Stimulated activated naive CD8-positive, alpha-beta T cell treated with anti-CD3 and anti-CD28 coated beads, Interleukin-15, Interleukin-2, amounts not matched to agents 100 U/mL and 50 U/mL, for 24 hours (primary cell): Measurements from ENCODE around the gene ANKRA2.

Experiments
- ATAC-seq: fragments of 150-1000 bp; cut with Tn5 transposase; one replicate; pipeline ENCODE4 v1.10.0; 2021
- DNase-seq: peaks from one replicate; pipeline ENCODE4 v3.0.0; 2021

ANKRA2 gene

GRCh38 chr5:73565139-73565968 lies at the start of gene ANKRA2, which contains the start of gene UTP15:
Gene ANKRA2, minus strand, starts transcription at chr5:73565639. Its CDS starts 2,758 bp downstream, at chr5:73562881.
Gene UTP15, plus strand, starts transcription at chr5:73565743. Its CDS starts 1,602 bp downstream, at chr5:73567345.
- DNase-seq (peak; percentile 99), ATAC-seq (peak; percentile 97)

- DNase-seq (no peak), ATAC-seq (no peak)
Observed at GRCh38 chr5:73615085-73615484, 49.6 kb upstream of the ANKRA2 start.

GRCh38 chr5:73612799-73613198 lies 47.4 kb upstream of the ANKRA2 start:
- DNase-seq (no peak), ATAC-seq (no peak)

DNA sequence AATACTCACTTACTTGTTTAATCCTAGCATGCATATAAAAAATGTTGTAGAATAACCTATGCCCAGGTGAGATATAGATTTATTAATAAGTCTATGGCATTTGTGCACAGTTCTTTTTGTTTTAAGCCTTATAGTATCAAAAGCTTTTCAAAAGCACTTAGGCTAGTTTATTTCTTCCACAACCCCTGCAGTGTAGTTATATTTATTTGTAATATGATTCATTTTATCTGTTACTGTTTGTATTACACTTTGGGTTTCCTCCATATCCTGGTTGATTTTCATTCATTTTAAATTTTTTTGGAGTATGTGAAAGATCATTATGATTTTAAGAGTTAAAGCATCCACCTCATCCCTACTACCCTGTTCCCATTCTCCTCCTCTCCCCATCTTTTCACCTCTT lies 41.8 kb upstream of the ANKRA2 start:
- DNase-seq (no peak), ATAC-seq (no peak)

- ATAC-seq (no peak), DNase-seq (no peak)
Observed at GRCh38 chr5:73606206-73606753, 40.8 kb upstream of the ANKRA2 start.

GRCh38 chr5:73605223-73606087 lies 40.0 kb upstream of the ANKRA2 start:
- ATAC-seq (no peak), DNase-seq (no peak)

DNA sequence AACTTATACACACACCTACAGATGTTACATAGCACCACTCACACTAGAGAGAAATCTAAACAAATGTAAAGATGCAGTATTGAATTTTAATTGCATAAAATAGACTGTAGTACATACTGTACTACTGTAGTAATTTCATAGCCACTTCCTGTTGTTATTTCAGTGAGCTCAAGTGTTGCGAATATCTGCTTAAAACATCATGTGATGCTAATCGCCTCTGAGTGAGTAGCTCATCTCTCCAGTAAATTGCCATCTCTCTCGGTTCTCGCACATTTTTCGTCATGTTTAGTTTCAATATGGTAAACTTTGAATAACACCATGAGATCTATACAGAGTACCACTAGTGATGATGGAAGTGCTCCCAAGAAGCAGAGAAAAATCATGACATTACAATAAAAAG lies 38.6 kb upstream of the ANKRA2 start:
- ATAC-seq (no peak), DNase-seq (no peak)

DNA sequence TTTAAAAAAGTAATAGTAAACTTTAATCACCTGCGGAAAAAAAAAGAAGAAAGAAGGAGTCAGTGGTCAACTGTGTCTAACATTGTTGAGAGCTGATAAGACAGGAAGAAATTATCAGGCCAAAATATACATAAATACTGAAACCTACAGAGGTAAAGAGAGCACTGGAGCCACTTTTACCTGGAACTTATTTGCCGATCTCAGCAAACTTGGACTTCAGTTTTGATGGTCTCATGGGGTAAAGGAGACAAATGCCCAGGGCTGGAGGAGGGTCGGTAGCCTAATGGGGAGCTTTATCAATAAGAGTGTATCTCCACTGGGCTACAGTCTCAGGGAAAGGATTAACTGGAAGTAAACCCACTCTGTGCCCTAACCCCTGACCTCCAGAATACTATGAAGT lies 33.9 kb upstream of the ANKRA2 start:
- no peak for DNase-seq
- ATAC-seq: no peak

DNA sequence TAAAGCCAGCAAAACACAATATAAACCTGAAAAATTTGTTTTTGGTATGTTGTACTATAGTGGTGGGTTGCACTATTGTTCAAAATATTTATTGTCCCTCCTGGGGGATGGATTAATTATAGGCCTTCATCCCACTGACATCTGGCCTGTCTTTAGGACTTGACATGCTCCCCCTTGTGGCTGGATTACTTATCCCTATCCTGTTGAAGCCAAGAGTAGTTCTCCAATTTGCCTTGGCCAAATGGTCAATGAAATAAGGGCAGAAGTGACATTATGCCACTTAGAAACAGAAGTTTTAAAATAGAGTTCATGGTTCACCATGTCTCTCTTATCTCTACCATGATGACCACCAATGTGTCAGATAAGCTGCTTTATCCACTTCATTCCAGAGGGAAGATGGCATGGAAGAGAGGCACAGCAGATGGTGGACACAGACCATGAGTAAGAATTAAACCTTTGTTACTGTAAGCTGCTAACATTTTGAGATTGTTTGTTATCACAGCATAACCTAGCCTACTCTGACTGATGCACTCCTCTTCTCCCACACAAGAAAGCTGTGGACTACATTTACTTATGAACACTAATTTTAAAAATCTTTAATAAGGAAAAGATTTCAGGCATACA lies 31.4 kb upstream of the ANKRA2 start:
- DNase-seq: peak; percentile 19
- no peak for ATAC-seq

- DNase-seq: no peak
- ATAC-seq: no peak
Observed at GRCh38 chr5:73592551-73592950, 27.1 kb upstream of the ANKRA2 start.

GRCh38 chr5:73591698-73592501 lies 26.5 kb upstream of the ANKRA2 start:
- no peak for DNase-seq

GRCh38 chr5:73591102-73591695 lies 25.8 kb upstream of the ANKRA2 start:
- ATAC-seq (no peak), DNase-seq (peak; percentile 44)

More at GRCh38 chr5:73591698-73592501, 26.5 kb upstream of the ANKRA2 start:
- ATAC-seq: no peak

- no peak for ATAC-seq
- DNase-seq: no peak
Observed at GRCh38 chr5:73587923-73588322, 22.5 kb upstream of the ANKRA2 start.

DNA sequence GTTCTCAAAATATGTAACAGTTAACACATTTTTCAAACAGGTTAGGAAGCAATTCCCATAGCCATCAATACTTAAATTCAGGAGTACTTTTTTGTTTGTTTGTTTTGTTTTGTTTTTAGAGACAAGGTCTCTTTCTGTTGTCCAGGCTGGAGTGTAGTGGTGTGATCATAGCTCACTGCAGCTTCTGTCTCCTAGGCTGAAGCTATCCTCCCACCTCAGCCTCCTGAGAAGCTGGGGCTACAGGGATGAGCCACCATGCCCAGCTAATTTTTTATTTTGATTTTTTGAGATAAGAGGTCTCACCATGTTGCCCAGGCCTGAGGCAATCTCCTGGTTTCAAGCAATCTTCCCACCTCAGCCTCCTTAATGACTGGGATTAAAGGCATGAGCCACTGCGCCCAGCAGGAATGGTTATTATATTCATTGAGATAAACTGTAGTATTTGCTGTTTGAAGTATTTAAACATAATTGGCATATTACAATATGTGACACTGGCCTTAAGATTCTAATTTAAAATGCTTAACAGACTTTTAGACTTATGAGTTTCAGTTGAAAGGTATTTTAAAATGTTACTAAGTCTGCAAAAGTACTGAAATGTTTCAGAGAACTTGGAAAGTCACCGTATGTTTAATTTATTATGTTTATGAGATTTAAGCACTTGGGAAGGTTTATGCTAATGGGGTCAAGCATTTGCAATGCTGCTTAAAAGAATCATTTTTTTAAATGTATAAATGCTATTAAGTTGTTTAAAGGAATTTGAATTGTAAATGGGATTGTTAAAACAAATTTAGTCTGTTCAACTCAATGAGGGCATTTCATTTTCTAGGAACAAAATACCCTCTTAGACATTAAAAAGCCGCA lies 17.1 kb upstream of the ANKRA2 start:
- ATAC-seq (no peak), DNase-seq (no peak)

- DNase-seq (no peak), ATAC-seq (no peak)
Observed at GRCh38 chr5:73565969-73566547, 619 bp upstream of the ANKRA2 start.

DNA sequence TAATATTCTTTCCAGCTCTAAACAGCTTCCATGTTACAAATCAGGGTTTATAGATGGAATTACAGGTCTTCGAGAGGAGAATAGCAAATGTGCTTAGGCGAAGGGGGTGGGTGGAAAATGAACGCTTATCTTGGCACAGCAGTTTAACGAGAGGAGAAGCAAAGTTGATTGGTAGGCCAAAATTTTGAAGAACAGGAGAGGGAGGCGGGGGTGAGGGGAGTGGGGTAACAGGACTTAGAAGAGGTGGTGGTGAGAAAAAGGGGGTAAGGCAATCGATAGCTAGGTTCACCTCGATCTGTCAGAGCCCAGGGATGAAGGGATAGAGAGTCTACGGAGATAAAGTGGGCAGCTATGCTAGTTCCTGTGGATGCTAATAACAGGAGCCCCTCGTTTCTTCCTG lies 764 bp downstream of the ANKRA2 start:
- DNase-seq (peak; percentile 7), ATAC-seq (no peak)

GRCh38 chr5:73564018-73564417 lies 1.4 kb downstream of the ANKRA2 start:
- no peak for ATAC-seq
- no peak for DNase-seq

DNA sequence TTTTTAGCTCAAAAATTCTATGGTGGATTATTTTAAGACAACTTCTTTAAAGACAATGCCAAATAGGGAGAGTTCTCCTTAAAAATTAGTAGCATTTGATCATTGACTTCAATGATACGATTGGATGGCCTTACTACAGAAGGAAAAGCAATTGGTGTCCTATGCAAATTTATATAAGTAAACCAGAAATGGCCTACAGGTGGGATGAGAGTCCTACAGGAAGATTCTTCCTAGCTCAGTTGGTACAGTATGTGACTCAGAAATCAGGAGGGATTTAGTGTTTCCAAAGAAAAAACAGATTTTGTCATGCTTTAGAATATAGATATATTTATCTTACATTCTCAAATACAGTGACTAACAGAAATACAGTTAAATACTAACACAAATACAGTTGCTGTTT lies 6.5 kb downstream of the ANKRA2 start:
- DNase-seq (no peak), ATAC-seq (no peak)

DNA sequence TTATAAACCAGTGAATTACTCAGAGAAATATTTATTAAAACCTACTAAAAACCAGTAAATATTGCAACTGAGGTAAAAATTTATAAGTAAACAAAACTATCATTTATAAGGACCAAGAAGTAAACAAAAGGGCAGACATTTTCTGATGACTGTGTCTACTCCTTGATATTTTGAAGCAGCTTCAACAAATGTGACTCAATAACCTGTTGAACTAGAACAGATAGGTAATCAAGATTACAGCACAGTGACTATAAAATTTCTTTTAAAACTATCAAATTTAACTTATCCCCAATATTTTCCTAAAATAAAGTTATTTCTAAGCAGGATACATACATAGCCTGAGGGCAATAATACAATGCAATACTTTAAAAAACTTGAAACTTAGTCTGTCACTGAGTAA lies 12.8 kb downstream of the ANKRA2 start:
- DNase-seq (no peak), ATAC-seq (no peak)

DNA sequence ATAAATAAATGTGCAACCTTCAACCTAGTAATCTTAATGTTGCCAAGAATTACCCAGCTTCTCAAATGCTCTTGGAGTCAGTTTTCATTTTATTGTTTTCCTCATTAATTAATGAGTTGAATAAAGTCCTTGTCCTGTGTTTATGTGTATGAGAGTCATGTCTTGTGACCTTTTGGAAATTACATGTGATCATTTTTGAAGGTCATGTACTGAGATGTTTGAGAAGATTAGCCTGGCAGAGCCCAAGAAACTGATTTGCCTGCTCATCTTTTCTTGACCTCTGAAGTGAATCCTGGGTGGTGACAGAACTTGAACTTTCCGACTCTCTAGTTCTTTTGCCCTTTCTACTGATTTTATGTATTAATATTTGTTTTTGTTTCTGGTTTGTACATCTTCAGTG lies 15.4 kb downstream of the ANKRA2 start:
- DNase-seq (no peak), ATAC-seq (no peak)
